Heart left ventricle (tissue), 16 donors: ENCODE results near the gene INSRR. TPM values are rescaled to one million over a fixed set of nuclear protein-coding genes. Genes with fewer than 3 reads are reported as not detected.
A peak's percentile ranks its signal among the peaks of the same experiment; 100 is the strongest.

Experiments used
- ATAC-seq, 4 donors: fragments of 200-7000 bp; cut with Tn5 transposase; one replicate each; pipeline ENCODE4 v1.9.1; 2020 to 2022; ENCODE audit warnings: moderate library complexity in 4 of 4, mild to moderate bottlenecking in 3 of 4, moderate number of reproducible peaks in 1 of 4
- DNase-seq, 5 donors: peaks; one replicate each; pipeline ENCODE4 v3.0.0-alpha.2; 2020
- H3K27ac ChIP-seq, 12 donors: fragments of 200-600 bp; sonication (generic) in 4 of 12; one replicate each; pipeline versions ENCODE4 v1.5.0 to v1.8.0; 2016 to 2022; ENCODE audit warnings: mild to moderate bottlenecking in 2 of 12
- H3K27me3 ChIP-seq, 9 donors: fragments of 200-600 bp; sonication (generic) in 2 of 9; one replicate each; pipeline versions ENCODE4 v1.5.1 to v1.8.0; 2016 to 2022; ENCODE audit warnings: mild to moderate bottlenecking in 3 of 9
- H3K36me3 ChIP-seq, 9 donors: fragments of 200-600 bp; sonication (generic) in 2 of 9; one replicate each; pipeline versions ENCODE4 v1.5.0 to v1.8.0; 2018 to 2022; ENCODE audit warnings: mild to moderate bottlenecking in 2 of 9
- H3K4me1 ChIP-seq, 12 donors: fragments of 200-600 bp; sonication (generic) in 4 of 12; one replicate each; pipeline versions ENCODE4 v1.5.0 to v1.8.0; 2016 to 2022; ENCODE audit warnings: mild to moderate bottlenecking in 3 of 12
- H3K4me3 ChIP-seq, 12 donors: fragments of 200-600 bp; sonication (generic) in 4 of 12; one replicate each; pipeline versions ENCODE4 v1.5.0 to v1.8.0; 2017 to 2022; ENCODE audit warnings: mild to moderate bottlenecking in 9 of 12, moderate library complexity in 4 of 12
- H3K9me3 ChIP-seq, 12 donors: fragments of 200-600 bp; sonication (generic) in 4 of 12; one replicate each; pipeline versions ENCODE4 v1.5.0 to v1.8.0; 2016 to 2022; ENCODE audit warnings: mild to moderate bottlenecking in 1 of 12
- POLR2A ChIP-seq, 2 donors: fragments of 450-650 bp; IDR thresholded peaks; one replicate each; pipeline ENCODE4 v1.6.1; 2017; ENCODE audit warnings: antibody characterized with exemption in 2 of 2, mild to moderate bottlenecking in 2 of 2, moderate library complexity in 2 of 2
- WGBS, 4 donors: extraction: QIAGEN DNeasy Blood & Tissue Kit in 2 of 4; methylation state at CpG; one replicate each; pipeline versions ENCODE4 v1.1.5 to v1.1.7; 2013 to 2018; 5-methylcytosine and 5-hydroxymethylcytosine counted together
- intact Hi-C, 10 donors: fragments of 100-400 bp; cut with DNase I; formaldehyde crosslinking; loops; one replicate each; pipeline versions ENCODE4 v1.11.1 to v1.14.2; 2022
- polyA plus RNA-seq, 2 donors: library from polyadenylated mRNA; stranded (reverse); fragments of 200-250 nt; gene quantifications; one replicate each; pipeline ENCODE4 v1.2.3, GENCODE V29; 2013
- total RNA-seq, 9 donors: library from RNA; depleted of rRNA in 2 of 9; stranded (reverse); fragments of >200 nt in 2 of 9; fragmentation: NEBNext Ultra II Directional in 3 of 9; extraction: Animal tissue kit (Norgen Biotek cat#: 25700) in 3 of 9; gene quantifications; one replicate each; pipeline versions ENCODE4 v1.1.0 to v1.2.4, GENCODE V29; 2016 to 2023
- TF ChIP-seq, protein P1 (sequence below), 12 donors: fragments of 200-600 bp; sonication (generic) in 4 of 12; IDR thresholded peaks; one replicate each; pipeline versions ENCODE4 v1.5.0 to v1.8.0; 2018 to 2022; ENCODE audit warnings: antibody characterized with exemption in 12 of 12, mild to moderate bottlenecking in 5 of 12
- donor health status: ischemic (EF 13 %, LVEDD 7.1; RV severe dilation, severe dysfunction).
- donor health status: healthy with polysubstance abuse.
- donor health status: DM: no; HTN: yes; CAD: no.
- donor health status: DM: no; HTN: no; CAD: no.
- donor health status: ischemic (EF 25% LVEDD 6.9; RV normal size, moderate dysfunction).
- donor health status: ischemic (EF 25% LVEDD 5.7; RV mildly dilated, moderate dysfunction).
- donor health status: healthy.
- donor health status: DM: yes; HTN: yes; CAD: no.
- donor health status: ischemic (EF 35%, LVEDD 5.7; RV mildly dilated, moderate dysfunction).
- donor health status: nonischemic (EF 11% LVEDD 7.7; RV severe dilation, severe dysfunction).
- donor health status: DM: yes; HTN: yes; CAD: no.
- donor health status: PGD.
- donor health status: ischemic (EF 29% LVEDD 5.4; RV normal size, mild dysfunction).
- donor health status: nonischemic (EF 23%, LVEDD 6.1; RV moderate dilation, normal function).

The INSRR gene
- total and polyA plus RNA-seq, 11 donors, result 0.07 to 0.42 (median 0.12) TPM; not detected in 3

DNA sequence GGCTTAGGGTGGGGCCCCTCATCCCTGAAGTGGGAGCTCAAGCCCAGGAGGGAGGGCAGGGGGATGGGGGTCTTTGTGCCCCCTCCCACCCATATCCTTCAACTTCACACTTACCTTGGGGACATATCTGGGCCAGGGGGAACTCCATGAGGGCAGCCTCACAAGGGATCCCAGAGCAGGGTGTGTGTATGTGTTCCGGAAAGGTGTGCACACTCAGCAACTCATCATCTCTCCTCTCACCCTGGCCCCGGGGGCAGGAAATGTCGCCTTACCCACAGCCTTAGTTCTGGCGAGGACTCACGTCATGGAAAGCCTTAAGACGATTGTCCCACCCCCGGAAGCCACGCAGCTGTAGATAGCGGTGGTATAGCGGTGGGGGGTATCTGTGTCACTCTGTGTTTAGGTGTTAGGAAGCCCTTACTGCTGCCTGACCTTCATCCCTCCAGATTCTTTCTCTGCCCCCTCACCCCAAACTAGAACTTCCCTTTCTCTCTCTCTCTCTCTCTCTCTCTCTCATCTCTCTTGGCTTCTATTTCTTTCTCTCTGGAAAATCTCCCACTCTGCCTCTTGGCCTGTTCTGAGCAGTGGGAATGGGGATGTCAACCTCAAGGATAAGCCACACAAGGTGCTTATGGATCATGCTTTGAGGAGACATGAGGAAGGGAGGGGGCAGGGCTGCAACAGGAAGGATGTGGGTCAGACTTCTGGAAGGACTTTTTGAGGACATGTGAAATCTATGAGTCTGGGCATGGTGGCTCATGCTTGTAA, 42.2 kb downstream of the INSRR start, which contains the start of gene SH2D2A:
Gene SH2D2A, minus strand, starts transcription at position 288 of the 768 bp plus-strand sequence. Its CDS starts 140 bp downstream, at position 148.
- peak; percentile 20 to 67 (median 34) for ATAC-seq

DNA sequence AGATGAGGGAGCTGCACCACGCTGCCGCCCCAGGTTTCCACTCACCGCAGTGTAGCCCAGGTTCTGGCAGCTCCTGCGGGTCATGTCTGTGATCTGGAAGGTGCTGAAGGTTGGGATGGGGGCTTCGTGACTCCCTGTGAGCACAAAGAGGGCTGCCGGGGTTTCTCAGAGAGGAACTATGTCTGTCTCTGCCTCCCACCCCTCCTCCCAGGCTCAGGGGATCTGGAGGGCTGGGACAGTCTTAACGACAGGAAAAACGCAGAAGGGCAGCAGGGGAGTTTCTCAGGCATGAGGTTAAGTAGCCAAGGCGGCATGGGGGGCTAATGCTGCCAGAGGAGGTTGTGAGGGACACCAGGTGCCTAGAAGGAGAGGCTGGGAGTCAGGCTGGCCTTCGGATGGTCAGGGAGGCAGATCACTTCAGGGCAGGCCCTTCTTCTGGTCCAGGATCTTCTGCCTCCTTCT, 42.9 kb downstream of the INSRR start:
- Histone ChIP-seq H3K4me1 (peaks cover 5 to 37% (median 18%) of the 10 kb centered on the region in 12 donors), H3K27me3 (peaks cover 0 to 8% (median 0%) of the 10 kb centered on the region in 9 donors), H3K4me3 (peak overlapping the region in 11 of 12 donors; percentile 3 to 55 (median 48)), H3K36me3 (peaks cover 0 to 9% (median 0%) of the 10 kb centered on the region in 9 donors), H3K9me3 (no peaks in the 10 kb centered on the region), H3K27ac (peak overlapping the region; percentile 39 to 90 (median 78))
- intact Hi-C loops, result no loop called here
- peak in 1 of 4 donors; percentile 10 for ATAC-seq
- peak in 1 of 5 donors; percentile 43 for DNase-seq
- WGBS, 4 donors, result 48 to 62% (median 56%) methylated on average over 10 of the region's 10 CpGs
- TF ChIP-seq POLR2A (IDR thresholded peaks at IDR 0.05), result no peak

More for the DNA sequence above, 42.2 kb downstream of the INSRR start, which contains the start of gene SH2D2A:
- Histone ChIP-seq H3K9me3 (no peaks in the 10 kb centered on the region), H3K27ac (peak within 1 kb of the TSS; percentile 39 to 90 (median 78)), H3K4me3 (peak within 1 kb of the TSS in 11 of 12 donors; percentile 3 to 55 (median 48)), H3K4me1 (peaks cover 5 to 37% (median 18%) of the 10 kb centered on the region in 12 donors), H3K36me3 (peaks cover 0 to 9% (median 0%) of the 10 kb centered on the region in 9 donors), H3K27me3 (peaks cover 0 to 8% (median 0%) of the 10 kb centered on the region in 9 donors)
- no peak for TF ChIP-seq POLR2A (IDR thresholded peaks at IDR 0.05)
- TF ChIP-seq, protein P1, sequence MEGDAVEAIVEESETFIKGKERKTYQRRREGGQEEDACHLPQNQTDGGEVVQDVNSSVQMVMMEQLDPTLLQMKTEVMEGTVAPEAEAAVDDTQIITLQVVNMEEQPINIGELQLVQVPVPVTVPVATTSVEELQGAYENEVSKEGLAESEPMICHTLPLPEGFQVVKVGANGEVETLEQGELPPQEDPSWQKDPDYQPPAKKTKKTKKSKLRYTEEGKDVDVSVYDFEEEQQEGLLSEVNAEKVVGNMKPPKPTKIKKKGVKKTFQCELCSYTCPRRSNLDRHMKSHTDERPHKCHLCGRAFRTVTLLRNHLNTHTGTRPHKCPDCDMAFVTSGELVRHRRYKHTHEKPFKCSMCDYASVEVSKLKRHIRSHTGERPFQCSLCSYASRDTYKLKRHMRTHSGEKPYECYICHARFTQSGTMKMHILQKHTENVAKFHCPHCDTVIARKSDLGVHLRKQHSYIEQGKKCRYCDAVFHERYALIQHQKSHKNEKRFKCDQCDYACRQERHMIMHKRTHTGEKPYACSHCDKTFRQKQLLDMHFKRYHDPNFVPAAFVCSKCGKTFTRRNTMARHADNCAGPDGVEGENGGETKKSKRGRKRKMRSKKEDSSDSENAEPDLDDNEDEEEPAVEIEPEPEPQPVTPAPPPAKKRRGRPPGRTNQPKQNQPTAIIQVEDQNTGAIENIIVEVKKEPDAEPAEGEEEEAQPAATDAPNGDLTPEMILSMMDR (IDR thresholded peaks at IDR 0.05), result no peak
- DNase-seq, result peak; percentile 60 to 73 (median 71)
- intact Hi-C loops, result no loop called here
- WGBS, 4 donors, result 30 to 40% (median 34%) methylated on average over 10 of the region's 10 CpGs

DNA sequence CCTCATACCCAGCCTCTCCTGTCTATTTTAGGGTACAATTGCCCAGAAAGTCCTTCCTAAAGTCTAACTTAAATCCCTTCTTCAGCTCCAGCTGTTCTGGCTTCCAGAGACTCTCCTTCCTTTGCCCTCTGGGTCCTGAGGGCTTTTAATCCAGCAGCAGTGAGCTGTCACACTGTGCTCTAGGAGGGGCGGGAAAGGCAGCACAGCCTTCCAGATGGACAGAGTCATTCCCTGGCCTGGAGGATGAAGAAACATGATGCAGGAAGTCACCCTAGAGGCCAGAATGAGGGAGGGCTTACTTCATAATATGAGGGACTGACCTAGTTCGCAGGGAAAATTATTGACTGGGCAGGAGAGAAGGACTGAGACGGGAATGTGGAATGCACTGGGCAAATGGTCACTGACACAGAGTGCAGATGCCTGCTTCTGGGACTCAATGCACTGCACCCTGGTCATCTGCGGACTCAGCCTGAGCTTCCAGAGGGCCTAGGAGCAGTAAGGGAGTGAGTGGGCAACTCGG, 43.5 kb downstream of the INSRR start:
- Histone ChIP-seq H3K27me3 (peaks cover 0 to 8% (median 0%) of the 10 kb centered on the region in 9 donors), H3K4me1 (peaks cover 5 to 37% (median 18%) of the 10 kb centered on the region in 12 donors), H3K36me3 (peaks cover 0 to 9% (median 0%) of the 10 kb centered on the region in 9 donors), H3K4me3 (peak overlapping the region in 10 of 12 donors; percentile 10 to 55 (median 48)), H3K27ac (peak overlapping the region in 11 of 12 donors; percentile 62 to 90 (median 79)), H3K9me3 (no peaks in the 10 kb centered on the region)
- WGBS, 4 donors, result 58 to 77% (median 65%) methylated on average over 5 of the region's 5 CpGs
- TF ChIP-seq POLR2A (IDR thresholded peaks at IDR 0.05), result peak in 1 of 2 donors; percentile 58
- TF ChIP-seq, protein P1 (IDR thresholded peaks at IDR 0.05), result peak in 1 of 12 donors; percentile 11
- peak; percentile 65 to 88 (median 86) for ATAC-seq
- peak; percentile 74 to 86 (median 78) for DNase-seq
- intact Hi-C loops, result no loop called here

DNA sequence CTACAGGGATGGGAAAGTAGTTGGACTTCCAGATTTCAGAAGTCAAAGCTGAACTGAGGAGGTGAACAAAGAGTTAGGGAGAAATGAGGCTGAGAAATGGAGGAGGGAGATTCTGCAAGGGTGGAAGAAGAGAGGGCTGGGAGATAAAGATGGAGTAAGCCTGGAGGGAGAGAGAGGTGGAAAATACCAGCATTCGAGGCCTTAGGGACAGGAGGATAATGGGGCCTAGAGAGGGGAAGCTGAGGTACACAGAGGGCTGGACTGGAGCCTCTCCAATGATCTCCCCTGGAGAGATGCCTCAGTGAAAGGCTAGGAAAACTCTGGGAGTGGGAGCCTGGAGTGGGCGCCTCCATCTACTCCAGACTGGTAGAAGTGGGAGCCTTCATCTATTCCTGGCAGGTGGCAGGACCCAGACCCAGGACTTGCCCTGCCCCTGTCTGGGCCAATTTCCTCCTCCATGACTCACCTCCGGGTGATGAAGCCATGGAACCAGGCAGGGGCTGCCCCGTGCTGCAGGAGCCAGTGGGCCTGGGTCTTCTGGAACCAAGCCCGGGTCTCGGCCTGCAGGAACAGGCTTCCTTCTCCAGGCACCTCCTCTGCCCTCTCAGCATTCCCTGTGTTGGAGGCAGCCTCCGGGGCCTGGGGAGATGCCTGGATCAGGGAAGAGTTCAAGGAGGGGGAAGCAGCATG, 44.2 kb downstream of the INSRR start:
- WGBS, 4 donors, result 76 to 83% (median 81%) methylated on average over 7 of the region's 7 CpGs
- TF ChIP-seq, protein P1 (IDR thresholded peaks at IDR 0.05), result no peak
- TF ChIP-seq POLR2A (IDR thresholded peaks at IDR 0.05), result no peak
- H3K4me3 ChIP-seq, result peak overlapping the region in 8 of 12 donors; percentile 48 to 60 (median 50)

More for the DNA sequence above, 44.2 kb downstream of the INSRR start:
- Histone ChIP-seq H3K9me3 (no peaks in the 10 kb centered on the region), H3K27me3 (peaks cover 0 to 8% (median 0%) of the 10 kb centered on the region in 9 donors), H3K4me1 (peaks cover 5 to 37% (median 18%) of the 10 kb centered on the region in 12 donors), H3K27ac (peak overlapping the region in 10 of 12 donors; percentile 57 to 90 (median 78)), H3K36me3 (peaks cover 0 to 9% (median 0%) of the 10 kb centered on the region in 9 donors)
- intact Hi-C loops, result no loop called here
- peak in 2 of 4 donors; percentile 7 to 25 for ATAC-seq
- DNase-seq, result peak in 2 of 5 donors; percentile 38 to 51
